Stomach (tissue), 9 donors: ENCODE results near the gene PTPRZ1. TPM values are rescaled to one million over a fixed set of nuclear protein-coding genes. Genes with fewer than 3 reads are reported as not detected.
A peak's percentile ranks its signal among the peaks of the same experiment; 100 is the strongest.

Source experiments
- DNase-seq, 2 donors: peaks; one replicate each; pipeline versions ENCODE4 v3.0.0 to v3.0.0-alpha.2; 2013 to 2019
- H3K27ac ChIP-seq, 5 donors: fragments of 200-600 bp in 4 of 5; sonication (generic) in 4 of 5; one replicate each; pipeline ENCODE4 v1.5.1; 2013 to 2019; ENCODE audit warnings: mild to moderate bottlenecking in 1 of 5, moderate library complexity in 1 of 5
- H3K27me3 ChIP-seq, 3 donors: fragments of 200-600 bp; sonication (generic); one replicate each; pipeline ENCODE4 v1.5.1; 2017 to 2019; ENCODE audit warnings: mixed run types in 1 of 3
- H3K36me3 ChIP-seq, 4 donors: fragments of 200-600 bp; sonication (generic); 1 replicate in 3 of 4; 2 replicates in 1 of 4; pipeline ENCODE4 v1.5.1; 2016 to 2019
- H3K4me1 ChIP-seq, 4 donors: fragments of 200-600 bp; sonication (generic); one replicate each; pipeline ENCODE4 v1.5.1; 2016 to 2019
- H3K4me3 ChIP-seq, 4 donors: fragments of 200-600 bp; sonication (generic) in 3 of 4; one replicate each; pipeline ENCODE4 v1.5.1; 2016 to 2019; ENCODE audit warnings: mild to moderate bottlenecking in 1 of 4
- H3K9me3 ChIP-seq, 4 donors: fragments of 200-600 bp; sonication (generic); one replicate each; pipeline ENCODE4 v1.5.1; 2016 to 2019
- CTCF ChIP-seq, 7 experiments: fragments of 450-650 bp in 4 of 7; fragments of 200-600 bp in 3 of 7; sonication (generic) in 3 of 7; IDR thresholded peaks; one replicate each; pipeline ENCODE4 v1.5.1; 2016 to 2019; ENCODE audit warnings: antibody characterized with exemption in 7 of 7, control low read depth in 2 of 7, mild to moderate bottlenecking in 1 of 7
- EP300 ChIP-seq: sonication (generic); formaldehyde crosslinking; IDR thresholded peaks from one replicate; pipeline ENCODE4 v1.6.1; 2017; ENCODE audit warnings: antibody characterized with exemption
- POLR2A ChIP-seq, 4 donors: fragments of 450-650 bp; IDR thresholded peaks; one replicate each; pipeline ENCODE4 v1.6.1; 2016; ENCODE audit warnings: antibody characterized with exemption in 4 of 4, control low read depth in 2 of 4, mild to moderate bottlenecking in 1 of 4, moderate library complexity in 1 of 4
- POLR2AphosphoS5 ChIP-seq, 3 donors: sonication (generic); formaldehyde crosslinking; IDR thresholded peaks; one replicate each; pipeline ENCODE4 v1.6.1; 2016; ENCODE audit warnings: antibody characterized with exemption in 3 of 3
- WGBS, 5 donors: extraction: QIAGEN DNeasy Blood & Tissue Kit in 3 of 5; methylation state at CpG; one replicate each; pipeline versions ENCODE4 v1.1.5 to v1.1.7; 2013 to 2018; 5-methylcytosine and 5-hydroxymethylcytosine counted together
- intact Hi-C: fragments of 100-400 bp; cut with DNase I; formaldehyde crosslinking; loops from one replicate; pipeline ENCODE4 v1.15.1; 2023; ENCODE audit warnings: low total_unique reads
- polyA plus RNA-seq, 3 donors: library from polyadenylated mRNA; stranded (reverse); fragments of 200-250 nt; gene quantifications; one replicate each; pipeline ENCODE4 v1.2.3, GENCODE V29; 2013
- total RNA-seq, 5 donors: library from RNA; depleted of rRNA; stranded (reverse); fragments of >200 nt; gene quantifications; one replicate each; pipeline versions ENCODE4 v1.1.0 to v1.2.3, GENCODE V29; 2014 to 2016
- donor health status: healthy with polysubstance abuse.
- donor health status: Bipolar disorder and iron deficiency.
- donor health status: healthy.

Gene PTPRZ1
- total and polyA plus RNA-seq, 8 donors: 0.29 to 31.6 (median 18.1) TPM

DNA sequence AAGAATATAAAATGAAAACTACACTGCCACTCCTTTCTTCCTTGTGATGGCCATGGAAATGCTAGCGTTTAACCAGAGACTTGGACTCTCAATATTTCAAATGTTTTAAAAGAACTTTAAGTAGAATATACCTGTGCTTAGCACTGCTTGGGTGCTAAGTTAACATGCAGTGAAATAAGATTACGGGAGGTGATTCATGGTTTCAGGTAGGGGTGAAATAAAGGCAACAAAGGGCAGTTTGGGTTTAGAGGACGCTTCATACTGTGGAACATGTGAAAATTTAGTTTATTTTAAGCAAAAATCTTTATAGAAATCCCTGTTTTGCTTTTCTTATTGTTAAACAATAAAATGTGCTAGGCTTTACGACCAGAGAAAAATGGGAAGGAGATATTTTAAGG is 94.0 kb downstream of the PTPRZ1 start:
- Histone ChIP-seq H3K9me3 (no peaks in the 10 kb centered on the region), H3K4me3 (no peak overlapping the region), H3K4me1 (no peaks in the 10 kb centered on the region), H3K27me3 (no peaks in the 10 kb centered on the region), H3K36me3 (no peaks in the 10 kb centered on the region), H3K27ac (no peak overlapping the region)
- TF ChIP-seq POLR2AphosphoS5 (IDR thresholded peaks at IDR 0.05): no peak
- TF ChIP-seq CTCF (IDR thresholded peaks at IDR 0.05): no peak
- TF ChIP-seq POLR2A (IDR thresholded peaks at IDR 0.05): no peak
- TF ChIP-seq EP300: no peak
- WGBS, 5 donors: 71 to 92% (median 84%) methylated on average over 4 of the region's 4 CpGs
- intact Hi-C loops: no loop called here
- no peak for DNase-seq

DNA sequence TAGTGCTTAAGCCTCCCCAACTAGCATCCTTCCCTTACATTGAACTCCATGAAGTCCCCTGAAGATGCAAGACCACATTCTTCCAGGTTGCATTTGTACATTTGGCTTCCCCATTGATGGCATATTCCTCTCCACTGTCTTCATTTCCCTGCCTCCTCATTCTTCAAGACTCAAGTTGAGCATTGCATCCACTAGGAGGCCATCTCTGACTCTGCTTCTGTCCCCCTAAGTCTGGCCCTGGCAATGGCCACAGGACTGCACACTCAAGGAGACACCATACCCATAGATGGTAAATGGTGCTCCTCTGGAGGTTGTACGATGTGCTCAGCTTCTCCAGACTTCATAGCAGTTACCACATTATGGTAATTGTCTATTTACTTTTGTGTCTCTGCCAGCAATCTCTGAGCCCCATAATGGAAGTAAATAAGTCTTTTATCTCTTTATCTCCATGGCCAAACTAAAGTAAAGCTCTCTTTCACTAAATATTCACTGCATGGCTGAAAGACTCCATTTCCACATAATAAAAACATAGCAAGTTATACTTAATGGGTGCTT is 112.6 kb downstream of the PTPRZ1 start:
- Histone ChIP-seq H3K27me3 (no peaks in the 10 kb centered on the region), H3K27ac (no peak overlapping the region), H3K36me3 (no peaks in the 10 kb centered on the region), H3K4me1 (no peaks in the 10 kb centered on the region), H3K4me3 (no peak overlapping the region), H3K9me3 (no peaks in the 10 kb centered on the region)
- no peak for TF ChIP-seq POLR2AphosphoS5 (IDR thresholded peaks at IDR 0.05)
- TF ChIP-seq POLR2A (IDR thresholded peaks at IDR 0.05): no peak
- TF ChIP-seq CTCF (IDR thresholded peaks at IDR 0.05): no peak
- TF ChIP-seq EP300: no peak
- DNase-seq: no peak
- intact Hi-C loops: no loop called here
- WGBS, 5 donors: 59 to 86% (median 71%) methylated on average over 1 of the region's 1 CpG

GRCh38 chr7:121992068-121992467 is 119.1 kb downstream of the PTPRZ1 start:
- H3K4me1 ChIP-seq: peaks cover 0 to 6% (median 0%) of the 10 kb centered on the region in 4 donors
- no peak overlapping the region for H3K4me3 ChIP-seq
- DNase-seq: no peak
- H3K27ac ChIP-seq: no peak overlapping the region
- H3K9me3 ChIP-seq: no peaks in the 10 kb centered on the region
- no peak for TF ChIP-seq POLR2AphosphoS5 (IDR thresholded peaks at IDR 0.05)
- no peak for TF ChIP-seq POLR2A (IDR thresholded peaks at IDR 0.05)
- TF ChIP-seq EP300: no peak
- TF ChIP-seq CTCF (IDR thresholded peaks at IDR 0.05): no peak
- H3K36me3 ChIP-seq: no peaks in the 10 kb centered on the region
- intact Hi-C loops: no loop called here
- no peaks in the 10 kb centered on the region for H3K27me3 ChIP-seq
- WGBS, 5 donors: 75 to 87% (median 85%) methylated on average over 4 of the region's 4 CpGs

GRCh38 chr7:121994625-121995410 is 121.9 kb downstream of the PTPRZ1 start:
- Histone ChIP-seq H3K4me1 (peaks cover 0 to 6% (median 0%) of the 10 kb centered on the region in 4 donors), H3K9me3 (no peaks in the 10 kb centered on the region), H3K36me3 (no peaks in the 10 kb centered on the region), H3K4me3 (no peak overlapping the region), H3K27me3 (no peaks in the 10 kb centered on the region), H3K27ac (no peak overlapping the region)
- DNase-seq: peak; percentile 72 to 91
- intact Hi-C loops: no loop called here
- 4 to 12% (median 8%) methylated on average over 5 of the region's 5 CpGs for WGBS, 5 donors
- TF ChIP-seq CTCF (IDR thresholded peaks at IDR 0.05) (peak in 5 of 7 experiments; percentile 39 to 54 (median 44)), EP300 (no peak)
